Measurements from ENCODE around the gene LIPF. TPM values are rescaled to one million over a fixed set of nuclear protein-coding genes. Genes with fewer than 3 reads are reported as not detected.
"Not testable (repeated sequence)": the region's sequence is repeated elsewhere in the genome, so short reads cannot be mapped to it uniquely, and the experiment has no call there.

Gene LIPF
- total RNA-seq, 1 experiment from 2014 or later = not detected

DNA sequence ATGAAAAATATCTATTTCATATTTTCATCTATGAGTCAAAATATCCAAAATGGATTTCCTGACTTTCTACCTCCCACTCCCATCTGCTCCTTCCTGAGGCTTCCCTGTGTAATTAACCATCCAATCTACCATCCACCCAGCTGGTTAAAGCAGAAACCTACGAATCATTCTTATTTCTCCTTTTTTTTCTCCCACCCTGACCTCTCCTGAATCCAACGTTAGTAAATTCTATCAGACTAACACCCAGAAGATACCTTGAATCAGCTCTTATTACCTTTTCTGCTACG, 3.7 kb upstream of the LIPF start:
- no peaks in the 10 kb centered on the region for H3K4me1 Mint-ChIP-seq (ENCODE audit: low read depth, unreplicated experiment)
- DNase-seq = no peak
- no peak overlapping the region for H3K4me3 Mint-ChIP-seq (ENCODE audit: unreplicated experiment)
- no peaks in the 10 kb centered on the region for H3K9me3 ChIP-seq
- no peaks in the 10 kb centered on the region for H3K36me3 ChIP-seq (ENCODE audit: control insufficient read depth, insufficient read depth, low read length)
- intact Hi-C loops (cut with micrococcal nuclease; ENCODE audit: unreplicated experiment) = no loop called here
- CTCF ChIA-PET = interaction anchor here (0.7 kb wide), 1 partner anchor 22 kb away, joined by 3 read pairs; no protein-coding TSS in a partner anchor
- TF ChIP-seq, protein P1, sequence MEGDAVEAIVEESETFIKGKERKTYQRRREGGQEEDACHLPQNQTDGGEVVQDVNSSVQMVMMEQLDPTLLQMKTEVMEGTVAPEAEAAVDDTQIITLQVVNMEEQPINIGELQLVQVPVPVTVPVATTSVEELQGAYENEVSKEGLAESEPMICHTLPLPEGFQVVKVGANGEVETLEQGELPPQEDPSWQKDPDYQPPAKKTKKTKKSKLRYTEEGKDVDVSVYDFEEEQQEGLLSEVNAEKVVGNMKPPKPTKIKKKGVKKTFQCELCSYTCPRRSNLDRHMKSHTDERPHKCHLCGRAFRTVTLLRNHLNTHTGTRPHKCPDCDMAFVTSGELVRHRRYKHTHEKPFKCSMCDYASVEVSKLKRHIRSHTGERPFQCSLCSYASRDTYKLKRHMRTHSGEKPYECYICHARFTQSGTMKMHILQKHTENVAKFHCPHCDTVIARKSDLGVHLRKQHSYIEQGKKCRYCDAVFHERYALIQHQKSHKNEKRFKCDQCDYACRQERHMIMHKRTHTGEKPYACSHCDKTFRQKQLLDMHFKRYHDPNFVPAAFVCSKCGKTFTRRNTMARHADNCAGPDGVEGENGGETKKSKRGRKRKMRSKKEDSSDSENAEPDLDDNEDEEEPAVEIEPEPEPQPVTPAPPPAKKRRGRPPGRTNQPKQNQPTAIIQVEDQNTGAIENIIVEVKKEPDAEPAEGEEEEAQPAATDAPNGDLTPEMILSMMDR (IDR thresholded peaks at IDR 0.05; ENCODE audit: insufficient read depth in 1 of 2, low read depth in 1 of 2, low read length in 1 of 2, severe bottlenecking in 1 of 2, unreplicated experiment in 1 of 2) = no peak
- no peaks in the 10 kb centered on the region for H3K36me3 Mint-ChIP-seq (ENCODE audit: insufficient read depth, unreplicated experiment)
- BruUV-seq (replicated peaks) = no TSS peak
- H3K4me1 ChIP-seq = no peaks in the 10 kb centered on the region
- POLR2A ChIA-PET = no interaction called here
- no peaks in the 10 kb centered on the region for H3K9me3 Mint-ChIP-seq (ENCODE audit: unreplicated experiment)
- no peaks in the 10 kb centered on the region for H3K27me3 ChIP-seq (replicated peaks; ENCODE audit: control insufficient read depth, insufficient read depth, low read length)
- H3K27me3 Mint-ChIP-seq (ENCODE audit: insufficient read depth, unreplicated experiment) = peaks cover 17% of the 10 kb centered on the region
- no peak overlapping the region for H3K27ac Mint-ChIP-seq (ENCODE audit: unreplicated experiment)
- H3K4me3 ChIP-seq (ENCODE audit: low read depth, low read length) = no peak overlapping the region

DNA sequence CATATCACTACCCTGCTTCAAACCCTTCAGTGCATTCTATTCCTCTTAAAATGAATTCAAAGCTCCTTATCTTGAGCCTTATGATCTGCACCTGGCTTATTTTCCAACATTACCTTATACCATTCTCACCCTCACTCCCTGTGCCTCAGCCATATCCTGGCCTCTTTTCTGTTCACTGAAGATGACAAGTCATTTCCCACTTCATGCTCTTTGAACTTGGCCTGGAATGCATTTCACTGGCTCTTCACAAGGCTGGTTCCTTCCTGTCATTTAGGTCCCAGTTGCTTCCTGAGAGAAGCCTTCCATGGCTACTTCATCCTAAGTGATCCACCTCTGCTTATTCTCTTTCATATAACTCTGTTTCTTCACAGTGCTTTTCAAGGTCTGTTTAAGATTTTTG, 3.2 kb upstream of the LIPF start:
- ChIA-PET CTCF (interaction anchor here (0.7 kb wide), 1 partner anchor 22 kb away, joined by 3 read pairs; no protein-coding TSS in a partner anchor), POLR2A (no interaction called here)
- Mint-ChIP-seq H3K27me3 (ENCODE audit: insufficient read depth, unreplicated experiment) (peaks cover 17% of the 10 kb centered on the region), H3K4me1 (ENCODE audit: low read depth, unreplicated experiment) (no peaks in the 10 kb centered on the region), H3K4me3 (ENCODE audit: unreplicated experiment) (no peak overlapping the region), H3K36me3 (ENCODE audit: insufficient read depth, unreplicated experiment) (no peaks in the 10 kb centered on the region), H3K27ac (ENCODE audit: unreplicated experiment) (no peak overlapping the region), H3K9me3 (ENCODE audit: unreplicated experiment) (no peaks in the 10 kb centered on the region)
- no TSS peak for BruUV-seq (replicated peaks)
- Histone ChIP-seq H3K4me3 (ENCODE audit: low read depth, low read length) (no peak overlapping the region), H3K4me1 (no peaks in the 10 kb centered on the region), H3K9me3 (no peaks in the 10 kb centered on the region), H3K36me3 (ENCODE audit: control insufficient read depth, insufficient read depth, low read length) (no peaks in the 10 kb centered on the region), H3K27me3 (replicated peaks; ENCODE audit: control insufficient read depth, insufficient read depth, low read length) (no peaks in the 10 kb centered on the region)
- TF ChIP-seq, protein P1 (IDR thresholded peaks at IDR 0.05; ENCODE audit: insufficient read depth in 1 of 2, low read depth in 1 of 2, low read length in 1 of 2, severe bottlenecking in 1 of 2, unreplicated experiment in 1 of 2) = no peak
- no peak for DNase-seq
- intact Hi-C loops (cut with micrococcal nuclease; ENCODE audit: unreplicated experiment) = no loop called here

DNA sequence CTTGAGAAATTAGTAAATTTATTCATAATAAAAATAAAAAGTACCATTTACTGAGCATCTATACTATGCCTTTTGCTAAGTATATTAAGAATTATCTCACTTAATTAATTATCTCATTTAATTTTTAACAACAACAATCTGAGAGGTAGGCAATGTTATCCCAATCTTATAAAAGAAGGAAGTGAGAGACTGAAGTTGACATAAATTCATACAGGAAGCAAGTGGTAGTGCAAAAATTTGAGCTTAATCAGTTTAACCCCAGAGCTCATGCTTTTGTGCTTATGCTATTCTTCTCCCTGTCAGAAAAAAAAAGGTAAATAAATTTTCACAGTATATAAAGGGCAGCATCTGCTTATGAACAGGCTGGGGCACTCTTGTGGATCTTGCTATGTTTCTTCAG, 2.7 kb upstream of the LIPF start:
- no peaks in the 10 kb centered on the region for H3K4me1 Mint-ChIP-seq (ENCODE audit: low read depth, unreplicated experiment)
- TF ChIP-seq, protein P1 (IDR thresholded peaks at IDR 0.05; ENCODE audit: insufficient read depth in 1 of 2, low read depth in 1 of 2, low read length in 1 of 2, severe bottlenecking in 1 of 2, unreplicated experiment in 1 of 2) = no peak
- DNase-seq = no peak
- H3K4me3 ChIP-seq (ENCODE audit: low read depth, low read length) = no peak overlapping the region
- no TSS peak for BruUV-seq (replicated peaks)
- no peaks in the 10 kb centered on the region for H3K9me3 ChIP-seq
- no peaks in the 10 kb centered on the region for H3K4me1 ChIP-seq
- H3K9me3 Mint-ChIP-seq (ENCODE audit: unreplicated experiment) = no peaks in the 10 kb centered on the region
- no peaks in the 10 kb centered on the region for H3K27me3 ChIP-seq (replicated peaks; ENCODE audit: control insufficient read depth, insufficient read depth, low read length)
- no peaks in the 10 kb centered on the region for H3K36me3 Mint-ChIP-seq (ENCODE audit: insufficient read depth, unreplicated experiment)
- H3K27me3 Mint-ChIP-seq (ENCODE audit: insufficient read depth, unreplicated experiment) = peaks cover 17% of the 10 kb centered on the region
- intact Hi-C loops (cut with micrococcal nuclease; ENCODE audit: unreplicated experiment) = no loop called here
- ChIA-PET POLR2A (no interaction called here), CTCF (no interaction called here)
- H3K4me3 Mint-ChIP-seq (ENCODE audit: unreplicated experiment) = no peak overlapping the region
- H3K36me3 ChIP-seq (ENCODE audit: control insufficient read depth, insufficient read depth, low read length) = no peaks in the 10 kb centered on the region
- H3K27ac Mint-ChIP-seq (ENCODE audit: unreplicated experiment) = no peak overlapping the region

DNA sequence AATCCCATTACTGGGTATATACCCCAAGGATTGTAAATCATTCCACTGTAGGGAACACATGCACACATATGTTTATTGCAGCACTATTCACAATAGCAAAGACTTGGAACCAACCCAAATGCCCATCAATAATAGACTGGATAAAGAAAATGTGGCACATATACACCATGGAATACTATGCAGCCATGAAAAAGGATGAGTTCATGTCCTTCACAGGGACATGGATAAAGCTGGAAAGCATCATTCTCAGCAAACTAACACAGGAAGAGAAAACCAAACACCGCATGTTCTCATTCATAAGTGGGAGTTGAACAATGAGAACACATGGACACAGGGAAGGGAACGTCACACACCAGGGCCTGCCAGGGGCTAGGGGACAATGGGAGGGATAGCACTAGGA, 1.1 kb upstream of the LIPF start:
- CTCF ChIA-PET; H3K4me3 Mint-ChIP-seq (ENCODE audit: unreplicated experiment); H3K36me3 ChIP-seq (ENCODE audit: control insufficient read depth, insufficient read depth, low read length); H3K4me1 Mint-ChIP-seq (ENCODE audit: low read depth, unreplicated experiment); H3K27me3 ChIP-seq (replicated peaks; ENCODE audit: control insufficient read depth, insufficient read depth, low read length); H3K4me3 ChIP-seq (ENCODE audit: low read depth, low read length); BruUV-seq (replicated peaks); H3K9me3 Mint-ChIP-seq (ENCODE audit: unreplicated experiment); intact Hi-C loops (cut with micrococcal nuclease; ENCODE audit: unreplicated experiment); H3K27ac Mint-ChIP-seq (ENCODE audit: unreplicated experiment); POLR2A ChIA-PET; H3K4me1 ChIP-seq; DNase-seq; H3K36me3 Mint-ChIP-seq (ENCODE audit: insufficient read depth, unreplicated experiment); H3K9me3 ChIP-seq: not testable (repeated sequence)
- peaks cover 13% of the 10 kb centered on the region for H3K27me3 Mint-ChIP-seq (ENCODE audit: insufficient read depth, unreplicated experiment)

Data from Caco-2 (cell line).